ENCODE data around the gene MAEA. TPM values are rescaled to one million over a fixed set of nuclear protein-coding genes. Genes with fewer than 3 reads are reported as not detected.

The MAEA gene
- total RNA-seq, 1 donor, result 70.6 TPM

- no peak for TF ChIP-seq CTCF (IDR thresholded peaks at IDR 0.05; ENCODE audit: extremely low read depth, low read depth, low read length)
- Histone ChIP-seq H2AFZ (ENCODE audit: low read length) (no peak overlapping the region), H3K27me3 (ENCODE audit: insufficient read depth, low read length) (no peaks in the 10 kb centered on the region), H4K20me1 (ENCODE audit: insufficient read depth, low read length) (no peaks in the 10 kb centered on the region), H3K4me2 (ENCODE audit: insufficient read depth, low read length) (no peak overlapping the region), H3K4me3 (ENCODE audit: insufficient read depth, low read length) (no peak overlapping the region), H3K36me3 (ENCODE audit: insufficient read depth, low read length) (no peaks in the 10 kb centered on the region), H3K9me3 (ENCODE audit: low read depth, low read length) (no peaks in the 10 kb centered on the region), H3K79me2 (ENCODE audit: insufficient read depth, low read length) (no peaks in the 10 kb centered on the region), H3K4me1 (ENCODE audit: insufficient read depth, low read length) (no peaks in the 10 kb centered on the region), H3K27ac (ENCODE audit: low read depth, low read length) (no peak overlapping the region)
- DNase-seq (ENCODE audit: insufficient read length, low spot score, missing footprints), result peak; percentile 76
Observed at GRCh38 chr4:1375051-1375721, 85.5 kb downstream of the MAEA start.

GRCh38 chr4:1375761-1376322 is 86.2 kb downstream of the MAEA start:
- TF ChIP-seq CTCF (IDR thresholded peaks at IDR 0.05; ENCODE audit: extremely low read depth, low read depth, low read length), result no peak
- no peak overlapping the region for H2AFZ ChIP-seq (ENCODE audit: low read length)
- DNase-seq (ENCODE audit: insufficient read length, low spot score, missing footprints), result peak; percentile 8

GRCh38 chr4:1376391-1376840 is 86.7 kb downstream of the MAEA start:
- H3K27me3 ChIP-seq (ENCODE audit: insufficient read depth, low read length), result no peaks in the 10 kb centered on the region
- no peak overlapping the region for H3K27ac ChIP-seq (ENCODE audit: low read depth, low read length)
- DNase-seq (ENCODE audit: insufficient read length, low spot score, missing footprints), result no peak
- H3K9me3 ChIP-seq (ENCODE audit: low read depth, low read length), result no peaks in the 10 kb centered on the region
- no peak overlapping the region for H3K4me2 ChIP-seq (ENCODE audit: insufficient read depth, low read length)
- H3K4me1 ChIP-seq (ENCODE audit: insufficient read depth, low read length), result no peaks in the 10 kb centered on the region
- no peak overlapping the region for H3K4me3 ChIP-seq (ENCODE audit: insufficient read depth, low read length)
- H4K20me1 ChIP-seq (ENCODE audit: insufficient read depth, low read length), result no peaks in the 10 kb centered on the region
- no peak for TF ChIP-seq CTCF (IDR thresholded peaks at IDR 0.05; ENCODE audit: extremely low read depth, low read depth, low read length)
- no peaks in the 10 kb centered on the region for H3K36me3 ChIP-seq (ENCODE audit: insufficient read depth, low read length)
- H2AFZ ChIP-seq (ENCODE audit: low read length), result no peak overlapping the region
- H3K79me2 ChIP-seq (ENCODE audit: insufficient read depth, low read length), result no peaks in the 10 kb centered on the region

More at GRCh38 chr4:1375761-1376322, 86.2 kb downstream of the MAEA start:
- Histone ChIP-seq H3K36me3 (ENCODE audit: insufficient read depth, low read length) (no peaks in the 10 kb centered on the region), H3K9me3 (ENCODE audit: low read depth, low read length) (no peaks in the 10 kb centered on the region), H3K27me3 (ENCODE audit: insufficient read depth, low read length) (no peaks in the 10 kb centered on the region), H4K20me1 (ENCODE audit: insufficient read depth, low read length) (no peaks in the 10 kb centered on the region), H3K4me2 (ENCODE audit: insufficient read depth, low read length) (no peak overlapping the region), H3K4me3 (ENCODE audit: insufficient read depth, low read length) (no peak overlapping the region), H3K4me1 (ENCODE audit: insufficient read depth, low read length) (no peaks in the 10 kb centered on the region), H3K27ac (ENCODE audit: low read depth, low read length) (no peak overlapping the region), H3K79me2 (ENCODE audit: insufficient read depth, low read length) (no peaks in the 10 kb centered on the region)

- H3K36me3 ChIP-seq (ENCODE audit: insufficient read depth, low read length), result no peaks in the 10 kb centered on the region
- no peaks in the 10 kb centered on the region for H3K79me2 ChIP-seq (ENCODE audit: insufficient read depth, low read length)
- no peak overlapping the region for H3K4me3 ChIP-seq (ENCODE audit: insufficient read depth, low read length)
- H3K27ac ChIP-seq (ENCODE audit: low read depth, low read length), result no peak overlapping the region
- TF ChIP-seq CTCF (IDR thresholded peaks at IDR 0.05; ENCODE audit: extremely low read depth, low read depth, low read length), result no peak
- no peaks in the 10 kb centered on the region for H4K20me1 ChIP-seq (ENCODE audit: insufficient read depth, low read length)
- no peaks in the 10 kb centered on the region for H3K27me3 ChIP-seq (ENCODE audit: insufficient read depth, low read length)
- no peaks in the 10 kb centered on the region for H3K4me1 ChIP-seq (ENCODE audit: insufficient read depth, low read length)
- H2AFZ ChIP-seq (ENCODE audit: low read length), result no peak overlapping the region
- H3K4me2 ChIP-seq (ENCODE audit: insufficient read depth, low read length), result no peak overlapping the region
- DNase-seq (ENCODE audit: insufficient read length, low spot score, missing footprints), result no peak
- H3K9me3 ChIP-seq (ENCODE audit: low read depth, low read length), result no peaks in the 10 kb centered on the region
Observed at GRCh38 chr4:1376841-1377605, 87.3 kb downstream of the MAEA start.
